ENCODE measurements around the gene DPP3. TPM values are rescaled to one million over a fixed set of nuclear protein-coding genes. Genes with fewer than 3 reads are reported as not detected.

The DPP3 gene
- total RNA-seq, 1 experiment from 2014 or later = 55.6 TPM

GRCh38 chr11:66492161-66492865 is 12.1 kb downstream of the DPP3 start (continued):
- TF ChIP-seq YY1 (IDR thresholded peaks at IDR 0.05; ENCODE audit: extremely low read depth, insufficient replicate concordance, low read depth, low read length) (no peak), ATF3 (IDR thresholded peaks at IDR 0.05) (no peak), ZBTB33 (IDR thresholded peaks at IDR 0.05; ENCODE audit: extremely low read depth, insufficient replicate concordance, low read length) (no peak), CBX3 (IDR thresholded peaks at IDR 0.05; ENCODE audit: low read depth) (no peak)

DNA sequence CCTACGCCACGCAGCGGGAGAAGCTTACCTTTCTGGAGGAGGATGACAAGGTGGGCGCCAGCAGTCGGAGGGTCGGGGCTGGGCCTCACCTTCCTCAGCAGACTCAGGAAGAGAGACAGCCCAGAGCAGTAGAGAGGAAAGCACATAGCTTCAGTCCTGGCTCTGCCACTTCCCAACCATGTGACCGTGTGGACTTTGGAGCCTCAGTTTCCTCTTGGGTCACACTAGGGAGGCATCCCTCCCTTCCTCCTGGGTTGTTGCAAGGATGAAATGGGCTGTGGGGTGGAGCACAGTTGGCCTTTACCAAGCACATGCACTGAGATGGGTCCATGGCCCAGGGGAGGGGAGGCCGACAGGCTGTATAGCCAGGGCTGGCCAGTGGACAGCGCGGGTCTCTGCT is 12.9 kb downstream of the DPP3 start:
- H3K79me2 ChIP-seq (ENCODE audit: insufficient read depth, low read length) = no peaks in the 10 kb centered on the region
- no peak overlapping the region for H2AFZ ChIP-seq (ENCODE audit: low read depth, low read length, poor library complexity, severe bottlenecking)
- no peaks in the 10 kb centered on the region for H3K9me2 ChIP-seq (ENCODE audit: insufficient read depth)
- H3K27ac ChIP-seq (ENCODE audit: low read depth, low read length) = no peak overlapping the region
- peaks cover 0 to 4% of the 10 kb centered on the region in 2 experiments; a peak in 1 of 4 replicates for H3K36me3 ChIP-seq (ENCODE audit: control insufficient read depth in 1 of 2, insufficient read depth in 2 of 2, low read length in 2 of 2)
- H3K4me1 ChIP-seq (ENCODE audit: control insufficient read depth in 1 of 2, insufficient read depth in 2 of 2, low read length in 2 of 2) = no peaks in the 10 kb centered on the region
- DNase-seq (ENCODE audit: low read depth, low spot score) = no peak
- no peak for ATAC-seq
- intact Hi-C loops (cut with micrococcal nuclease) = no loop called here
- no peak overlapping the region for H3K4me2 ChIP-seq (ENCODE audit: low read length)
- ChIA-PET POLR2A (no interaction called here), RAD21 (ENCODE audit: low non-redundant PET in 1 of 2, low total read pairs in 2 of 2, uncharacterized antibody in 2 of 2, unreplicated experiment in 2 of 2) (no interaction called here), CTCF (interaction anchor here (1.4 kb wide), 1 partner anchor 17 kb away, joined by 4 read pairs; the partner anchor contains the start of gene BBS1)
- no peaks in the 10 kb centered on the region for H3K9me3 ChIP-seq (ENCODE audit: control insufficient read depth in 1 of 2, insufficient read depth in 1 of 2, low read depth in 1 of 2, low read length in 2 of 2)
- no peaks in the 10 kb centered on the region for H3K27me3 ChIP-seq (ENCODE audit: insufficient read depth, low read length)
- H3K4me3 ChIP-seq (replicated peaks in 1 of 2; ENCODE audit: low read depth in 1 of 2, low read length in 2 of 2) = no peak overlapping the region
- no TSS peak for BruUV-seq (replicated peaks)
- no peaks in the 10 kb centered on the region for H4K20me1 ChIP-seq (ENCODE audit: insufficient read depth)
- H3K9ac ChIP-seq (ENCODE audit: low read length) = no peak overlapping the region
- no peak for TF ChIP-seq POLR2AphosphoS5 (IDR thresholded peaks at IDR 0.05; ENCODE audit: low read depth, low read length)
- TF ChIP-seq CEBPB (IDR thresholded peaks at IDR 0.05; ENCODE audit: low read depth) = no peak
- TF ChIP-seq YY1 (IDR thresholded peaks at IDR 0.05; ENCODE audit: extremely low read depth, insufficient replicate concordance, low read depth, low read length) = no peak
- TF ChIP-seq TCF7L2 (IDR thresholded peaks at IDR 0.05; ENCODE audit: borderline replicate concordance, extremely low read depth, insufficient read depth, insufficient read length) = no peak
- no peak for TF ChIP-seq REST (IDR thresholded peaks at IDR 0.05; ENCODE audit: low read depth)
- no peak for TF ChIP-seq CTCF (IDR thresholded peaks at IDR 0.05 in 2 of 3, conservative IDR thresholded peaks at IDR 0.05 in 1 of 3; ENCODE audit: borderline replicate concordance in 1 of 3, insufficient read depth in 1 of 3, low read depth in 2 of 3, low read length in 2 of 3)
- no peak for TF ChIP-seq CBX3 (IDR thresholded peaks at IDR 0.05; ENCODE audit: low read depth)
- no peak for TF ChIP-seq SIN3A (IDR thresholded peaks at IDR 0.05; ENCODE audit: low read depth)
- no peak for TF ChIP-seq EZH2phosphoT487 (IDR thresholded peaks at IDR 0.05; ENCODE audit: borderline replicate concordance)
- TF ChIP-seq ZBTB33 (IDR thresholded peaks at IDR 0.05; ENCODE audit: extremely low read depth, insufficient replicate concordance, low read length) = no peak
- TF ChIP-seq JUND (IDR thresholded peaks at IDR 0.05) = no peak
